GM12878 (cell line): Measurements from ENCODE around the gene SUN5. TPM values are rescaled to one million over a fixed set of nuclear protein-coding genes. Genes with fewer than 3 reads are reported as not detected.

ENCODE experiments used
- ATAC-seq: fragments of 200-7000 bp; cut with Tn5 transposase; 3 replicates; pipeline ENCODE4 v1.9.1; 2020; ENCODE audit warnings: mild to moderate bottlenecking, moderate library complexity
- BruUV-seq: library from RNA; stranded (reverse); fragments of 400-500 nt; replicated peaks from 2 replicates; lab custom pipeline; 2021; lab: Mats Ljungman, UMichigan
- CTCF ChIA-PET: fragments of 300-600 bp; sonication (Branson Sonifier 250); formaldehyde crosslinking; extraction: SDS; loops from one replicate; lab custom pipeline; 2021; ENCODE audit warnings: inconsistent platforms; lab: Yijun Ruan, JAX
- POLR2A ChIA-PET: fragments of 350-600 bp; formaldehyde crosslinking; extraction: SDS; loops from one replicate; lab custom pipeline; 2021; ENCODE audit warnings: inconsistent platforms; lab: Charles Lee
- RAD21 ChIA-PET: fragments of 300-600 bp; sonication (Branson Sonifier 250); formaldehyde crosslinking; loops from one replicate; lab custom pipeline; 2023; ENCODE audit warnings: antibody characterized with exemption; ENCODE audit not compliant: unreplicated experiment; lab: Charles Lee
- SMC1A ChIA-PET: fragments of 300-600 bp; sonication (Branson Sonifier 250); formaldehyde crosslinking; loops from one replicate; lab custom pipeline; 2023; ENCODE audit not compliant: unreplicated experiment, uncharacterized antibody; lab: Charles Lee
- DNase-seq: peaks from one replicate; pipeline ENCODE4 v3.0.0-alpha.2; 2011; ENCODE audit warnings: low read depth, low spot score
- FAIRE-seq: peaks from 3 replicates; lab custom pipeline; 2011; peaks lifted over from hg19 to GRCh38; lab: Jason Lieb, UNC
- H2AFZ ChIP-seq: 2 replicates; pipeline ENCODE4 v1.6.0; 2011; ENCODE audit warnings: low read depth, low read length, control low read depth; ENCODE audit not compliant: control insufficient read depth
- H3K27ac ChIP-seq: 2 replicates; pipeline ENCODE4 v1.5.1; 2011; ENCODE audit warnings: control low read depth; ENCODE audit not compliant: control insufficient read depth, insufficient read depth
- H3K27me3 ChIP-seq, 2 experiments: replicated peaks in 1 of 2; 2 replicates each; pipeline versions ENCODE4 v1.6.0 to v1.6.1; 2011; ENCODE audit warnings: low read length in 1 of 2; ENCODE audit not compliant: control insufficient read depth in 2 of 2, insufficient read depth in 2 of 2
- H3K36me3 ChIP-seq, 2 experiments: 2 replicates each; pipeline ENCODE4 v1.5.1; 2011; ENCODE audit warnings: low read length in 1 of 2; ENCODE audit not compliant: control insufficient read depth in 2 of 2, insufficient read depth in 2 of 2
- H3K4me1 ChIP-seq: 2 replicates; pipeline ENCODE4 v1.6.1; 2011; ENCODE audit warnings: mild to moderate bottlenecking, low read length, moderate library complexity, mixed read lengths; ENCODE audit not compliant: control insufficient read depth, insufficient read depth
- H3K4me2 ChIP-seq: 2 replicates; pipeline ENCODE4 v1.6.0; 2011; ENCODE audit warnings: control low read depth; ENCODE audit not compliant: control insufficient read depth, insufficient read depth
- H3K4me3 ChIP-seq: fragments of 200-600 bp; sonication (generic); 2 replicates; pipeline ENCODE4 v1.5.1; 2016
- H3K79me2 ChIP-seq: 2 replicates; pipeline ENCODE4 v1.6.0; 2011; ENCODE audit warnings: low read length; ENCODE audit not compliant: control insufficient read depth, insufficient read depth
- H3K9ac ChIP-seq: 2 replicates; pipeline ENCODE4 v1.8.0; 2011; ENCODE audit warnings: low read length, control low read depth, mixed read lengths; ENCODE audit not compliant: control insufficient read depth, insufficient read depth
- H3K9me3 ChIP-seq: replicated peaks from 3 replicates; pipeline ENCODE4 v1.5.1; 2011; ENCODE audit warnings: mild to moderate bottlenecking, low read length; ENCODE audit not compliant: control insufficient read depth, insufficient read depth
- H4K20me1 ChIP-seq: 2 replicates; pipeline ENCODE4 v1.6.0; 2011; ENCODE audit not compliant: control insufficient read depth, insufficient read depth
- GABPA ChIP-seq: IDR thresholded peaks from 2 replicates; pipeline ENCODE4 v1.6.1; 2014; ENCODE audit warnings: antibody characterized with exemption, low read depth, mild to moderate bottlenecking, inconsistent platforms
- IKZF1 ChIP-seq: fragments of 450-650 bp; conservative IDR thresholded peaks from 2 replicates; pipeline ENCODE4 v1.6.1; 2017; ENCODE audit warnings: antibody characterized with exemption, mild to moderate bottlenecking
- KAT2A ChIP-seq: conservative IDR thresholded peaks from 2 replicates; pipeline ENCODE4 v1.6.1; 2011; ENCODE audit warnings: low read depth, low read length; ENCODE audit not compliant: control insufficient read depth
- MTA3 ChIP-seq: IDR thresholded peaks from 2 replicates; pipeline ENCODE4 v1.6.1; 2012; ENCODE audit warnings: low read length, inconsistent platforms, borderline replicate concordance
- NR2C2 ChIP-seq: IDR thresholded peaks from 2 replicates; pipeline ENCODE4 v1.6.1; 2011; ENCODE audit warnings: borderline replicate concordance, low read depth; ENCODE audit not compliant: control insufficient read depth, insufficient read length
- PAX8 ChIP-seq: fragments of 450-650 bp; IDR thresholded peaks from 2 replicates; pipeline ENCODE4 v1.6.1; 2017; ENCODE audit warnings: mild to moderate bottlenecking, moderate library complexity
- SUPT20H ChIP-seq: IDR thresholded peaks from 2 replicates; pipeline ENCODE4 v1.6.1; 2011; ENCODE audit warnings: low read depth, mild to moderate bottlenecking, low read length, moderate library complexity, borderline replicate concordance; ENCODE audit not compliant: control insufficient read depth
- TCF12 ChIP-seq: IDR thresholded peaks from 2 replicates; pipeline ENCODE4 v1.6.1; 2011; ENCODE audit warnings: low read depth, mild to moderate bottlenecking, low read length
- ZZZ3 ChIP-seq: IDR thresholded peaks from 2 replicates; pipeline ENCODE4 v1.6.1; 2011; ENCODE audit warnings: low read depth; ENCODE audit not compliant: control insufficient read depth, insufficient read length
- WGBS: methylation state at CpG from one replicate; pipeline ENCODE4 v1.1.6; 2016; ENCODE audit warnings: low lambda C conversion rate; ENCODE audit not compliant: insufficient replicate concordance, insufficient coverage; ENCODE audit errors: missing lambda C conversion rate; 5-methylcytosine and 5-hydroxymethylcytosine counted together
- in situ Hi-C: fragments of 300-500 bp; cut with MboI; formaldehyde crosslinking; loops from 9 replicates; pipeline ENCODE4 v1.14.3; 2018; ENCODE audit warnings: mixed read lengths
- intact Hi-C: fragments of 100-400 bp; cut with micrococcal nuclease; formaldehyde crosslinking; loops from one replicate; pipeline ENCODE4 v1.14.2; 2022; ENCODE audit not compliant: unreplicated experiment
- polyA plus RNA-seq, 11 experiments: library from polyadenylated mRNA; depleted of rRNA in 4 of 11; unstranded in 6 of 11; stranded (reverse) in 5 of 11; fragments of >200 nt; fragmentation: Nextera tagmentation in 4 of 11; fragmentation: Illumina TruSeq in 1 of 11; extraction: Ambion mirVana in 4 of 11; extraction: Trizol in 1 of 11; gene quantifications; 1 replicate in 1 of 11; 2 replicates in 10 of 11; pipeline versions ENCODE4 v1.2.1 to v1.2.3, GENCODE V29; 2011 to 2016; ENCODE audit warnings: inconsistent platforms in 2 of 11, missing spikeins in 2 of 11, low read depth in 1 of 11
- total RNA-seq, 4 experiments: library from RNA; depleted of rRNA in 3 of 4; stranded (reverse); fragments of >200 nt in 3 of 4; fragmentation: Illumina TruSeq in 1 of 4; extraction: Trizol in 1 of 4; gene quantifications; 2 replicates each; pipeline versions ENCODE4 v1.2.1 to v1.2.3, GENCODE V29; 2013 to 2021
- TF ChIP-seq, protein P1 (sequence below): fragments of 450-650 bp; IDR thresholded peaks from 2 replicates; pipeline ENCODE4 v1.6.1; 2017; ENCODE audit warnings: mild to moderate bottlenecking, low read depth, inconsistent platforms; ENCODE audit not compliant: poor library complexity, severe bottlenecking
- TF ChIP-seq, protein P2 (sequence below): fragments of 450-650 bp; IDR thresholded peaks from 2 replicates; pipeline ENCODE4 v1.6.1; 2017; ENCODE audit warnings: antibody characterized with exemption, mild to moderate bottlenecking, moderate library complexity

The SUN5 gene
- total and polyA plus RNA-seq, 10 of the 15 experiments (the other 5 are each of a cell fraction or from before 2014, with no cell fraction given): not detected

DNA sequence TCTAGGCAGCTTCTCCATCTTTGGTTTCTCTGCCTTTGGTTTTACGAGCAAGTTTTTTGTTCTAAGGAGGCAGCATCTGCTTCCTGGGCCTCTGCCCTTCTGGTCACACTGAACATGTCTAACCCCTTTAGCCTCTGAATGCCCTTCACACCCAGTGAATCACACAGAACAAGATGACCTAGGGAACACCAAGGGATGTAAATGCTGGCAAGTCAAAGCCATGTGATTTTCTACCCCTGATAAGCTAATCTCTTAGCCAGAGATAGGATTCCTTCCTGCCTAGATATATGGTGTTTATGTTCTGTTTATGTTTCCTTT, 20.0 kb upstream of the SUN5 start:
- Histone ChIP-seq H3K4me2 (no peak overlapping the region), H3K9me3 (no peaks in the 10 kb centered on the region), H3K27ac (no peak overlapping the region), H3K27me3 (no peaks in the 10 kb centered on the region; a peak in 1 of 4 replicates), H3K36me3 (no peaks in the 10 kb centered on the region), H3K4me1 (peaks cover 3% of the 10 kb centered on the region), H4K20me1 (no peaks in the 10 kb centered on the region), H3K79me2 (no peaks in the 10 kb centered on the region), H3K9ac (no peak overlapping the region), H2AFZ (no peak overlapping the region), H3K4me3 (no peak overlapping the region)
- ATAC-seq (no peak), FAIRE-seq (no peak), DNase-seq (no peak)
- intact Hi-C loops: no loop called here
- in situ Hi-C loops: no loop called here
- BruUV-seq: no TSS peak
- CTCF ChIA-PET: no interaction called here
- WGBS: 62% methylated on average over 1 of the region's 1 CpG
- SMC1A ChIA-PET: no interaction called here
- POLR2A ChIA-PET: no interaction called here
- no peak for TF ChIP-seq SUPT20H
- no peak for TF ChIP-seq GABPA
- no peak for TF ChIP-seq MTA3
- no peak for TF ChIP-seq TCF12
- RAD21 ChIA-PET: no interaction called here

DNA sequence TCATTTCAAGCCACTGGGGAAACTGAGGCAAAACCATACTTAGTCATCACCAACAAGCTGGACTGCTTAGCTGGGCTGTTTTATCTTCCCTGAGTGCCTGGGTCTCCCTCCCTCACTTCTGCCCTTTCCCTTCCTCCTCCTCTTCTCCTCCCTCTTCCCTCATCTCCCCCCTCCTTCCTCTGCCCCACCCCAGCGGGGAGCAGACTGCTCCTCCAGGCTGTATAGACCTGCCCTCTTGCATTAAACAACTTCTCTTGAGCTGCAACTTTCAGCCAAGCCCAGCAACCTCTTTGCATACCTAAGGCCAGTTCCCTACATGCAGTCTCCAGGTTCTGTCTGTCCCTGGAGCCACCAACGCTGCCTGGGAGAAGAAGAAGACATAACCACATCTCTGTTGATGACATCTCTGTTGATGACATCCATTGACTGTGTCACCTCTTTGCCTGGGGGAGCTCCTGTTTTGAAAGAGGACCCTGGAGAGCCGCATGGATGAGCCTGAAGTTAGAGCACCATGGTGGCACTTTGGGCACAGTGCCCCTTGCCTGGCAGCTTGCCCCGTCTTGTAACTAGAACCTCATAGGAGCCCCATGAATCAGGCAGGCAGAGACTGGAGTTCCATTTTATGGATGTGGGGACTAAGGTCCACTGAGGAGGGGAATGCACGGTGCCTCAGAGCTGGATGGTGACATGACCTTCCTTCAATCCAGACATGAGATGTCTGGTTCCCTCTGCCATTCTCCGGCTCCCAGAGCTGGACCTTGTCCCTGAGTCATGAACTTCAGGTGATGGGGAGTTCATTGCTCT, 19.4 kb upstream of the SUN5 start:
- ChIA-PET POLR2A (no interaction called here), SMC1A (no interaction called here), CTCF (no interaction called here), RAD21 (no interaction called here)
- in situ Hi-C loops (no loop called here), intact Hi-C loops (no loop called here)
- Histone ChIP-seq H3K79me2 (no peaks in the 10 kb centered on the region), H3K4me1 (peaks cover 3% of the 10 kb centered on the region), H3K9ac (no peak overlapping the region), H2AFZ (no peak overlapping the region), H3K27ac (no peak overlapping the region), H3K36me3 (no peaks in the 10 kb centered on the region), H3K9me3 (no peaks in the 10 kb centered on the region), H3K4me3 (no peak overlapping the region), H3K4me2 (no peak overlapping the region), H3K27me3 (no peaks in the 10 kb centered on the region; a peak in 1 of 4 replicates), H4K20me1 (no peaks in the 10 kb centered on the region)
- no TSS peak for BruUV-seq
- ATAC-seq (no peak), DNase-seq (no peak), FAIRE-seq (no peak)
- WGBS: 30% methylated on average over 6 of the region's 6 CpGs
- TF ChIP-seq, protein P1, sequence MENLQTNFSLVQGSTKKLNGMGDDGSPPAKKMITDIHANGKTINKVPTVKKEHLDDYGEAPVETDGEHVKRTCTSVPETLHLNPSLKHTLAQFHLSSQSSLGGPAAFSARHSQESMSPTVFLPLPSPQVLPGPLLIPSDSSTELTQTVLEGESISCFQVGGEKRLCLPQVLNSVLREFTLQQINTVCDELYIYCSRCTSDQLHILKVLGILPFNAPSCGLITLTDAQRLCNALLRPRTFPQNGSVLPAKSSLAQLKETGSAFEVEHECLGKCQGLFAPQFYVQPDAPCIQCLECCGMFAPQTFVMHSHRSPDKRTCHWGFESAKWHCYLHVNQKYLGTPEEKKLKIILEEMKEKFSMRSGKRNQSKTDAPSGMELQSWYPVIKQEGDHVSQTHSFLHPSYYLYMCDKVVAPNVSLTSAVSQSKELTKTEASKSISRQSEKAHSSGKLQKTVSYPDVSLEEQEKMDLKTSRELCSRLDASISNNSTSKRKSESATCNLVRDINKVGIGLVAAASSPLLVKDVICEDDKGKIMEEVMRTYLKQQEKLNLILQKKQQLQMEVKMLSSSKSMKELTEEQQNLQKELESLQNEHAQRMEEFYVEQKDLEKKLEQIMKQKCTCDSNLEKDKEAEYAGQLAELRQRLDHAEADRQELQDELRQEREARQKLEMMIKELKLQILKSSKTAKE: no peak
- TF ChIP-seq PAX8: no peak
- no peak for TF ChIP-seq ZZZ3
- TF ChIP-seq NR2C2: no peak
- TF ChIP-seq, protein P2, sequence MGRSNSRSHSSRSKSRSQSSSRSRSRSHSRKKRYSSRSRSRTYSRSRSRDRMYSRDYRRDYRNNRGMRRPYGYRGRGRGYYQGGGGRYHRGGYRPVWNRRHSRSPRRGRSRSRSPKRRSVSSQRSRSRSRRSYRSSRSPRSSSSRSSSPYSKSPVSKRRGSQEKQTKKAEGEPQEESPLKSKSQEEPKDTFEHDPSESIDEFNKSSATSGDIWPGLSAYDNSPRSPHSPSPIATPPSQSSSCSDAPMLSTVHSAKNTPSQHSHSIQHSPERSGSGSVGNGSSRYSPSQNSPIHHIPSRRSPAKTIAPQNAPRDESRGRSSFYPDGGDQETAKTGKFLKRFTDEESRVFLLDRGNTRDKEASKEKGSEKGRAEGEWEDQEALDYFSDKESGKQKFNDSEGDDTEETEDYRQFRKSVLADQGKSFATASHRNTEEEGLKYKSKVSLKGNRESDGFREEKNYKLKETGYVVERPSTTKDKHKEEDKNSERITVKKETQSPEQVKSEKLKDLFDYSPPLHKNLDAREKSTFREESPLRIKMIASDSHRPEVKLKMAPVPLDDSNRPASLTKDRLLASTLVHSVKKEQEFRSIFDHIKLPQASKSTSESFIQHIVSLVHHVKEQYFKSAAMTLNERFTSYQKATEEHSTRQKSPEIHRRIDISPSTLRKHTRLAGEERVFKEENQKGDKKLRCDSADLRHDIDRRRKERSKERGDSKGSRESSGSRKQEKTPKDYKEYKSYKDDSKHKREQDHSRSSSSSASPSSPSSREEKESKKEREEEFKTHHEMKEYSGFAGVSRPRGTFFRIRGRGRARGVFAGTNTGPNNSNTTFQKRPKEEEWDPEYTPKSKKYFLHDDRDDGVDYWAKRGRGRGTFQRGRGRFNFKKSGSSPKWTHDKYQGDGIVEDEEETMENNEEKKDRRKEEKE: no peak
- TF ChIP-seq KAT2A: no peak
- no peak for TF ChIP-seq IKZF1
